Peyer's patch (tissue), 4 donors: ENCODE results near the gene ROBO1. TPM values are rescaled to one million over a fixed set of nuclear protein-coding genes. Genes with fewer than 3 reads are reported as not detected.
"Not testable (repeated sequence)": the region's sequence is repeated elsewhere in the genome, so short reads cannot be mapped to it uniquely, and the experiment has no call there.

Experiments
- DNase-seq, 3 donors: peaks; one replicate each; pipeline ENCODE4 v3.0.0-alpha.2; 2017 to 2019
- H3K27ac ChIP-seq, 4 donors: fragments of 200-600 bp; sonication (generic); one replicate each; pipeline ENCODE4 v1.5.1; 2016 to 2019
- H3K27me3 ChIP-seq, 2 donors: fragments of 200-600 bp; sonication (generic); one replicate each; pipeline ENCODE4 v1.5.1; 2019
- H3K36me3 ChIP-seq, 3 donors: fragments of 200-600 bp; sonication (generic); one replicate each; pipeline ENCODE4 v1.5.1; 2016 to 2019
- H3K4me1 ChIP-seq, 4 donors: fragments of 200-600 bp; sonication (generic); one replicate each; pipeline ENCODE4 v1.5.1; 2016 to 2019
- H3K4me3 ChIP-seq, 4 donors: fragments of 200-600 bp; sonication (generic); 1 replicate in 3 of 4; 2 replicates in 1 of 4; pipeline ENCODE4 v1.5.1; 2016 to 2019; ENCODE audit warnings: mild to moderate bottlenecking in 1 of 4
- H3K9me3 ChIP-seq, 4 donors: fragments of 200-600 bp; sonication (generic); one replicate each; pipeline ENCODE4 v1.5.1; 2016 to 2019; ENCODE audit warnings: mild to moderate bottlenecking in 1 of 4
- CTCF ChIP-seq, 6 experiments: fragments of 450-650 bp in 4 of 6; fragments of 200-600 bp in 2 of 6; sonication (generic) in 1 of 6; IDR thresholded peaks; one replicate each; pipeline ENCODE4 v1.5.1; 2017 to 2019; ENCODE audit warnings: antibody characterized with exemption in 6 of 6, mild to moderate bottlenecking in 3 of 6, moderate library complexity in 1 of 6
- POLR2A ChIP-seq, 2 donors: fragments of 450-650 bp; IDR thresholded peaks; one replicate each; pipeline ENCODE4 v1.5.1; 2017; ENCODE audit warnings: antibody characterized with exemption in 2 of 2, mild to moderate bottlenecking in 2 of 2, moderate library complexity in 2 of 2
- total RNA-seq, 4 donors: library from RNA; depleted of rRNA; stranded (reverse); fragments of >200 nt; gene quantifications; one replicate each; pipeline ENCODE4 v1.1.0, GENCODE V29; 2016

ROBO1 gene
- total RNA-seq, 4 donors from 2014 or later, result 9.5 to 41.3 (median 24.2) TPM

DNA sequence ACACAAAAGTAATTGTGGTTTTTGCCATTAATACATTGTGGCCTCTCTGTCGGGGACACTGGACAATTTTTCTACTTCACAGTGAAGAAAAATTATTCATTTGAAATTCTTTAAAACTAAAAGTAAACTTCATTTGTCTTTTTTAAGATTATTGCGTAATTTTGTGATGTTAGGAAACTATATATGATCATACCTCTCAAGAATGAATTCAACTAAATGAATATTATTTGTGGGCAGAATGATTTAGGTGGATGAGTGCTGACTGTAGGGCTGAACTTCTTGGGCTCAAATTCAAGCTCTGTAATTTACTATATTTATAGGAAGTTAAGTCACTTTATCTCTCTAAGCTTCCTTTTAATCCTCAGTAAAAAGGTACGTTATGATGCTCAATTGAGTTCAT is 441.2 kb downstream of the ROBO1 start:
- no peaks in the 10 kb centered on the region for H3K27me3 ChIP-seq
- TF ChIP-seq POLR2A (IDR thresholded peaks at IDR 0.05), result no peak
- no peak for TF ChIP-seq CTCF (IDR thresholded peaks at IDR 0.05)

DNA sequence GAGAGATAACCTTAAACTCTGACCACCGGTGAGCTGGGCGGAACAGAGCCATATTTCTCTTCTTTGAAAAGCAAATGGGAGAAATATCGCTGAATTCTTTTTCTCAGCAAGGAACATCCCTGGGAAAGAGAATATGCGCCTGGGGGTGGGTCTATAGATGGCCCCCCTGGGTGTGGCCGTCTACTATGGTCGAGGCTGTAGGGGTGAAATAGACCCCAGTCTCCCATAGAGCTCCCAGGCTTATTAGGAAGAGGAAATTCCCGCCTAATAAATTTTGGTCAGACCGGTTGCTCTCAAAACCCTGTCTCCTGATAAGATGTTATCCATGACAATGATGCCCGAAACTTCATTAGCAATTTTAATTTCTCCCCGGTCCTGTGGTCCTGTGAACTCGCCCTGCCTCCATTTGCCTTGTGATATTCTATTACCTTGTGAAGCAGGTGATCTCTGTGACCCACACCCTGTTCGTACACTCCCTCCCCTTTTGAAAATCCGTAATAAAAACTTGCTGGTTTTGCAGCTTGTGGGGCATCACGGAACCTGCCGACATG is 441.9 kb downstream of the ROBO1 start:
- not testable (repeated sequence) for H3K36me3 ChIP-seq, H3K4me1 ChIP-seq, DNase-seq, H3K27me3 ChIP-seq, H3K4me3 ChIP-seq, H3K9me3 ChIP-seq, H3K27ac ChIP-seq

More for the DNA sequence above, 441.2 kb downstream of the ROBO1 start:
- Histone ChIP-seq H3K4me1 (no peaks in the 10 kb centered on the region), H3K4me3 (no peak overlapping the region), H3K36me3 (no peaks in the 10 kb centered on the region), H3K27ac (no peak overlapping the region), H3K9me3 (no peaks in the 10 kb centered on the region)
- DNase-seq, result no peak

GRCh38 chr3:79317551-79318518 is 450.0 kb downstream of the ROBO1 start:
- Histone ChIP-seq H3K36me3 (no peaks in the 10 kb centered on the region), H3K4me3 (no peak overlapping the region), H3K4me1 (no peaks in the 10 kb centered on the region), H3K9me3 (no peaks in the 10 kb centered on the region), H3K27me3 (no peaks in the 10 kb centered on the region), H3K27ac (no peak overlapping the region)
- no peak for DNase-seq
- no peak for TF ChIP-seq CTCF (IDR thresholded peaks at IDR 0.05)
- no peak for TF ChIP-seq POLR2A (IDR thresholded peaks at IDR 0.05)

DNA sequence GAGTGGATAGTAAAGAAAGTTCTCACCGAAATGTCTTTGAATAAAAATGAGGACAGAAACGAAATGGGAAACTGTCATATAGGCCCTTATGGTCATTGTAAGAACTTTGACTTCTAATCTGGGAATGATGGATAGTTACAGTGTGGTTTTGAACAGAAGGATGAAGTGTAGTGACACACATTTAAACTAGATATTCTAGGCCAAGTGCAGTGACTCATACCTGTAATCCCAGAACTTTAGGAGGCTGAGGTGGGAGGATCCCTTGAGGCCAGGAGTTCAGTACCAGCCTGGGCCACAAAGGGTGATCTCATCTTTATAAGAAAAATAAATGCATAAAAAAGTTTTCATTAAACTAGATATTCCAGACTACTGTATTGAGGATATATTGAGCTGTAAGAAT is 452.8 kb downstream of the ROBO1 start:
- Histone ChIP-seq H3K4me3 (no peak overlapping the region), H3K4me1 (no peaks in the 10 kb centered on the region), H3K27me3 (no peaks in the 10 kb centered on the region), H3K27ac (no peak overlapping the region), H3K9me3 (no peaks in the 10 kb centered on the region), H3K36me3 (no peaks in the 10 kb centered on the region)
- no peak for DNase-seq
- TF ChIP-seq CTCF (IDR thresholded peaks at IDR 0.05), result no peak
- no peak for TF ChIP-seq POLR2A (IDR thresholded peaks at IDR 0.05)

DNA sequence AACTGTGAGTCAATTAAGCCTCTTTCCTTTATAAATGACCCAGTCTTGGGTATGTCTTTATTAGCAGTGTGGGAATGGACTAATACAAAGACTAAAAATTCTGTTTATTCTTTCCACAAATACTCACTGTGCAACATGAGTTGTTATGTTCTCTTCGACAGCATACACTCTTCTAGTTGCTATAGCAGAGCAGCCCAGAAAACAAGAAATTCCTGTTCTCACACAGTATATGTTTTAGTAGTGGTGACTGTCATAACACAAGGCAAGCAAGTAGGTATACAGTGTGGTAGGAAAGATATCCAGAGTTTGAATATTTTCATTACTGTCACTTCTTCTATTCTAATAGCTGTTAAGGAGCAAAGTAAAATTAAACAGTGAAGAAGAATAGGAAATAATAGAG is 453.3 kb downstream of the ROBO1 start:
- Histone ChIP-seq H3K27ac (no peak overlapping the region), H3K27me3 (no peaks in the 10 kb centered on the region), H3K4me1 (no peaks in the 10 kb centered on the region), H3K4me3 (no peak overlapping the region), H3K9me3 (no peaks in the 10 kb centered on the region), H3K36me3 (no peaks in the 10 kb centered on the region)
- DNase-seq, result no peak
- TF ChIP-seq CTCF (IDR thresholded peaks at IDR 0.05) (no peak), POLR2A (IDR thresholded peaks at IDR 0.05) (no peak)

DNA sequence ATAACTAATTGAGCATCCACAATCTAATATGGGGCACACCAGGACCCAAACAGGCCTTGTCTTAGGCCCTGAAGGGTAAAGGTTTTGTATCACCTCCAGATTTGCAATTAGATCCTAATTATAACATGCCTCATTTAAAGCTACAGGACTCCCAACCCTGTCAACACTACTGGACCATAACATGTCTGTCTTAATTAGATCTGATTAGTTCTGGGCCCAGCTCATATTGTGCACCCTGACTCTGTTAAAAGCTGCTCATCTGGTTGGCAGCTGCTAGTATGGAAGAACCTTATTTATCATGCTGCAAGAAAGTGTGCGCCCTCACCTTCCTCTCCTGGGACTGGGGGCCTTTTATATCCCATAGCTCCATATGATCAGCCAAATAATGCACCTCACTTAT is 457.8 kb downstream of the ROBO1 start:
- Histone ChIP-seq H3K36me3 (no peaks in the 10 kb centered on the region), H3K27me3 (no peaks in the 10 kb centered on the region), H3K9me3 (no peaks in the 10 kb centered on the region), H3K4me3 (no peak overlapping the region), H3K27ac (no peak overlapping the region), H3K4me1 (no peaks in the 10 kb centered on the region)
- no peak for TF ChIP-seq POLR2A (IDR thresholded peaks at IDR 0.05)
- no peak for TF ChIP-seq CTCF (IDR thresholded peaks at IDR 0.05)
- DNase-seq, result no peak
